NCI-H748 (cell line): ENCODE data around the gene LY6G5C.
"Not testable (repeated sequence)": the region's sequence is repeated elsewhere in the genome, so short reads cannot be mapped to it uniquely, and the experiment has no call there.

Experiments
- DNase-seq: peaks from one replicate; lab custom pipeline; 2025; ENCODE audit not compliant: unreplicated experiment; lab: John Stamatoyannopoulos, UW

Gene LY6G5C

GRCh38 chr6:31715022-31715958 is 34.4 kb upstream of the LY6G5C start, which contains the start of gene LY6G6D:
LY6G6D (plus strand) TSS chr6:31715348; CDS start chr6:31715356, 8 bp downstream.
- DNase-seq, result no peak

GRCh38 chr6:31713991-31714684 is 33.3 kb upstream of the LY6G5C start:
- peak; percentile 96 for DNase-seq

- DNase-seq, result no peak
Measured at GRCh38 chr6:31713465-31713864, 32.6 kb upstream of the LY6G5C start.

- DNase-seq, result no peak
Measured at GRCh38 chr6:31712296-31712695, 31.4 kb upstream of the LY6G5C start.

GRCh38 chr6:31711233-31711632 is 30.4 kb upstream of the LY6G5C start:
- peak; percentile 27 for DNase-seq

GRCh38 chr6:31710523-31711219 is 29.8 kb upstream of the LY6G5C start:
- no peak for DNase-seq

GRCh38 chr6:31709157-31709556 is 28.3 kb upstream of the LY6G5C start:
- not testable (repeated sequence) for DNase-seq

- no peak for DNase-seq
Measured at GRCh38 chr6:31708224-31708623, 27.4 kb upstream of the LY6G5C start.

- no peak for DNase-seq
Measured at GRCh38 chr6:31707701-31708100, 26.8 kb upstream of the LY6G5C start.

- no peak for DNase-seq
Measured at GRCh38 chr6:31706599-31706998, 25.7 kb upstream of the LY6G5C start, which contains the start of gene LY6G6F. LY6G6F (plus strand) TSS chr6:31706866; CDS start chr6:31706907, 41 bp downstream.

- DNase-seq, result no peak
Measured at GRCh38 chr6:31705931-31706330, 25.1 kb upstream of the LY6G5C start.

GRCh38 chr6:31702819-31703716 is 22.2 kb upstream of the LY6G5C start, which contains the start of gene ABHD16A:
ABHD16A (minus strand) TSS chr6:31703324; CDS start chr6:31703281, 43 bp downstream.
- DNase-seq, result peak; percentile 99

- DNase-seq, result peak; percentile 56
Measured at GRCh38 chr6:31702405-31702818, 21.5 kb upstream of the LY6G5C start.

- DNase-seq, result peak; percentile 77
Measured at GRCh38 chr6:31701666-31702404, 21.0 kb upstream of the LY6G5C start.

- no peak for DNase-seq
Measured at GRCh38 chr6:31700740-31701401, 20.0 kb upstream of the LY6G5C start.

- DNase-seq, result no peak
Measured at GRCh38 chr6:31697555-31697954, 16.7 kb upstream of the LY6G5C start.

- DNase-seq, result no peak
Measured at GRCh38 chr6:31693535-31693934, 12.7 kb upstream of the LY6G5C start.

- DNase-seq, result no peak
Measured at GRCh38 chr6:31692886-31693285, 12.0 kb upstream of the LY6G5C start.

GRCh38 chr6:31692353-31692752 is 11.5 kb upstream of the LY6G5C start:
- DNase-seq, result no peak
